Thyroid gland (tissue), 4 donors: Measurements from ENCODE around the gene MAP3K13. TPM values are rescaled to one million over a fixed set of nuclear protein-coding genes. Genes with fewer than 3 reads are reported as not detected.

Source experiments
- DNase-seq, 2 donors: peaks; one replicate each; pipeline ENCODE4 v3.0.0-alpha.2; 2019
- H3K27ac ChIP-seq, 3 donors: fragments of 200-600 bp; sonication (generic); 1 replicate in 2 of 3; 2 replicates in 1 of 3; pipeline ENCODE4 v1.5.1; 2016 to 2019; ENCODE audit warnings: mild to moderate bottlenecking in 1 of 3, moderate library complexity in 1 of 3
- H3K27me3 ChIP-seq: fragments of 200-600 bp; sonication (generic); one replicate; pipeline ENCODE4 v1.5.1; 2019
- H3K36me3 ChIP-seq, 2 donors: fragments of 200-600 bp; sonication (generic); one replicate each; pipeline ENCODE4 v1.5.1; 2016 to 2019
- H3K4me1 ChIP-seq, 2 donors: fragments of 200-600 bp; sonication (generic); one replicate each; pipeline ENCODE4 v1.5.1; 2017 to 2019
- H3K4me3 ChIP-seq, 3 donors: fragments of 200-600 bp; sonication (generic); replicated peaks in 1 of 3; 1 replicate in 2 of 3; 2 replicates in 1 of 3; pipeline ENCODE4 v1.5.1; 2016; ENCODE audit warnings: mild to moderate bottlenecking in 1 of 3
- H3K9me3 ChIP-seq: fragments of 200-600 bp; sonication (generic); one replicate; pipeline ENCODE4 v1.5.1; 2017
- CTCF ChIP-seq, 6 experiments: fragments of 200-600 bp in 3 of 6; fragments of 450-650 bp in 3 of 6; sonication (generic) in 3 of 6; IDR thresholded peaks; one replicate each; pipeline ENCODE4 v1.5.1; 2016 to 2019; ENCODE audit warnings: antibody characterized with exemption in 6 of 6, mild to moderate bottlenecking in 2 of 6, inconsistent platforms in 1 of 6, moderate library complexity in 1 of 6
- POLR2A ChIP-seq, 2 donors: fragments of 450-650 bp; IDR thresholded peaks; one replicate each; pipeline ENCODE4 v1.6.1; 2017; ENCODE audit warnings: antibody characterized with exemption in 2 of 2, mild to moderate bottlenecking in 2 of 2, moderate library complexity in 1 of 2
- WGBS, 2 donors: methylation state at CpG; one replicate each; pipeline ENCODE4 v1.1.5; 2017; 5-methylcytosine and 5-hydroxymethylcytosine counted together
- intact Hi-C: fragments of 100-400 bp; cut with DNase I; formaldehyde crosslinking; loops from one replicate; pipeline ENCODE4 v1.15.1; 2023
- total RNA-seq, 4 donors: library from RNA; depleted of rRNA; stranded (reverse); fragments of >200 nt; gene quantifications; one replicate each; pipeline ENCODE4 v1.2.3, GENCODE V29; 2016

Gene MAP3K13
- total RNA-seq, 4 donors from 2014 or later: 44.4 to 58.0 (median 46.2) TPM

DNA sequence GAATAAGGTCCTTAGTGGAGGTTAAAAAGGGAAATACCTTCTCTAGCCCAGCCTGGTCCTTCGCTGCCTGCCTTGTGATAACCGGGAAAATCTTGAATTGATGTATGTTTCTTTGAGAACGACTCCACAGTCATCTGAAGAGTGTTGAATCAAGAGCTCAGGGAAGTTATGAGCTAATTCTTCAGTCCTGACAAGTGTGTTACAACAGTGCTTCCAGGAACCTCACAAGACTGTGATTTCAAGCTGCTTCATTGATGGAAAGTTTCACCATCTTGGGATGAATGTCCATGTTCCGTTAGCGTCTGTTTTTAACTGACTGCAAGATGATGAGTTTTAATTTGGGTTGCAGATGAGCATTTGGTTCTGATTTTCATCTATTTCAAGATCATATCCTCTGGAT is 123.5 kb downstream of the MAP3K13 start:
- no peak overlapping the region for H3K27ac ChIP-seq
- no peak for TF ChIP-seq CTCF (IDR thresholded peaks at IDR 0.05)
- H3K27me3 ChIP-seq: no peaks in the 10 kb centered on the region
- whole genome bisulfite sequencing, 2 donors: 89 to 90% methylated on average over 5 of the region's 5 CpGs
- peaks cover 0 to 9% of the 10 kb centered on the region in 2 donors for H3K36me3 ChIP-seq
- H3K9me3 ChIP-seq: no peaks in the 10 kb centered on the region
- intact Hi-C loops: no loop called here
- no peak overlapping the region for H3K4me3 ChIP-seq
- H3K4me1 ChIP-seq: no peaks in the 10 kb centered on the region
- DNase-seq: no peak

GRCh38 chr3:185488465-185488864 is 125.5 kb downstream of the MAP3K13 start:
- H3K4me3 ChIP-seq: no peak overlapping the region
- DNase-seq: peak; percentile 21 to 35
- no peak overlapping the region for H3K27ac ChIP-seq
- no peaks in the 10 kb centered on the region for H3K9me3 ChIP-seq
- intact Hi-C loops: no loop called here
- H3K36me3 ChIP-seq: peaks cover under 1 to 7% of the 10 kb centered on the region in 2 donors
- TF ChIP-seq CTCF (IDR thresholded peaks at IDR 0.05) (no peak), POLR2A (IDR thresholded peaks at IDR 0.05) (no peak)
- H3K4me1 ChIP-seq: no peaks in the 10 kb centered on the region
- H3K27me3 ChIP-seq: no peaks in the 10 kb centered on the region
- WGBS, 2 donors: 61 to 66% methylated on average over 4 of the region's 5 CpGs

DNA sequence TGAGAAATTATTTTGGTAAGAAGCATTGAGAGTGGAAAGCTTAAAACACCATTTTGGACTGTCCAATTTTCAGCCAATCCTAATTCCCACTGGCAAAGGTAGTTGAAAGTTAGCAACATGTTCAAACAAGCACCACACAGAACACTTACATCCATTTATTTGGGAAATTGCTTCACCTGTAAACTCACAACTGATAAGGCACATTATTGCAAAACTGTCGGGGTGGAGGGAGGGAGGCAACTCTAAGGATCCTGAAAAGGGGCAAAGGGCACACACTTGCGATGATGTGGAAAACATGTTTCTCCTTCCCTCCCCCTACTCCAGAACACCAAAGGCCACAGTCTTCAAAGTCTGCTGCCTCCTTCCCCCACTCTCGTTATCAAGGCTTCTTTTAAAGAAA is 126.5 kb downstream of the MAP3K13 start:
- no peaks in the 10 kb centered on the region for H3K27me3 ChIP-seq
- no peaks in the 10 kb centered on the region for H3K9me3 ChIP-seq
- H3K4me1 ChIP-seq: no peaks in the 10 kb centered on the region
- intact Hi-C loops: no loop called here
- no peak overlapping the region for H3K27ac ChIP-seq
- WGBS, 2 donors: 90 to 92% methylated on average over 3 of the region's 3 CpGs
- no peak for DNase-seq
- H3K4me3 ChIP-seq: no peak overlapping the region
- H3K36me3 ChIP-seq: peaks cover 10 to 17% of the 10 kb centered on the region in 2 donors
- TF ChIP-seq CTCF (IDR thresholded peaks at IDR 0.05): no peak
- no peak for TF ChIP-seq POLR2A (IDR thresholded peaks at IDR 0.05)

DNA sequence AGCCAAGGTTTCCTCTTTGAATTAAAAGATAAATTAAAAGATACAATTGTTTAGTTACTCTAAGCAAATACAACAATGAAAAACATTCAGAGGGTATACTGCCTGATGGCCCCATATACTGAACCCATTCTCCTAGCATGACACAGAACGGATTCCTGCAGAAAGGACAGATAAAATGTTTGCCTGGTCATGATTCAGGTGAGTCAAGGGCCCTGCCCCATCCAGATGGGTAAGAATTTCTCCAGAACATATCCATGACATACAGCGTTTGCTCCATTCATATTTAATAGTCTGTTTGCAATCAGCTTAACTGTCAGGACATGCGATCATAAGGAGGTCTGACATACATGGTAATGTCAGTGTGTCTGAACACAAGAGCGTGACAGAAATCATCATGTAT is 127.3 kb downstream of the MAP3K13 start:
- no peaks in the 10 kb centered on the region for H3K4me1 ChIP-seq
- H3K36me3 ChIP-seq: peaks cover 18 to 22% of the 10 kb centered on the region in 2 donors
- TF ChIP-seq CTCF (IDR thresholded peaks at IDR 0.05) (no peak), POLR2A (IDR thresholded peaks at IDR 0.05) (no peak)
- H3K9me3 ChIP-seq: no peaks in the 10 kb centered on the region
- no peak for DNase-seq
- H3K4me3 ChIP-seq: no peak overlapping the region
- intact Hi-C loops: loop anchor here (10.0 kb wide), 1 partner anchor 95 kb away; the partner anchor contains the start of gene SENP2
- H3K27ac ChIP-seq: no peak overlapping the region
- no peaks in the 10 kb centered on the region for H3K27me3 ChIP-seq
- WGBS, 2 donors: 92% methylated on average over 4 of the region's 4 CpGs

- Histone ChIP-seq H3K4me3 (peak within 1 kb of the TSS; percentile 80 to 92 (median 88)), H3K27ac (peak within 1 kb of the TSS; percentile 50 to 86 (median 80)), H3K4me1 (peaks cover 9 to 17% of the 10 kb centered on the region in 2 donors), H3K9me3 (no peaks in the 10 kb centered on the region), H3K36me3 (peaks cover 17 to 20% of the 10 kb centered on the region in 2 donors), H3K27me3 (no peaks in the 10 kb centered on the region)
- intact Hi-C loops: loop anchor here (10.0 kb wide), 1 partner anchor 86 kb away; the partner anchor contains the start of gene SENP2
- TF ChIP-seq CTCF (IDR thresholded peaks at IDR 0.05): peak in 1 of 6 experiments; percentile 6
- peak in 1 of 2 donors; percentile 83 for TF ChIP-seq POLR2A (IDR thresholded peaks at IDR 0.05)
- DNase-seq: peak; percentile 92 to 94
- 2 to 3% methylated on average over 39 to 64 of the region's 82 CpGs for WGBS, 2 donors
Observed at GRCh38 chr3:185498503-185499396, 135.8 kb downstream of the MAP3K13 start, which contains the start of gene TMEM41A. TMEM41A (minus strand) TSS chr3:185499035; CDS start chr3:185498961, 74 bp downstream.
